HUES64 (cell line): ENCODE results near the gene CHST11.

Experiments used
- H3K27ac ChIP-seq: 2 replicates; pipeline ENCODE4 v1.7.0; 2013; ENCODE audit warnings: low read depth, low read length, inconsistent platforms
- H3K27me3 ChIP-seq: 2 replicates; pipeline ENCODE4 v1.6.1; 2013; ENCODE audit warnings: mild to moderate bottlenecking, low read length; ENCODE audit not compliant: insufficient read depth
- H3K36me3 ChIP-seq: 2 replicates; pipeline ENCODE4 v1.6.1; 2013; ENCODE audit warnings: mild to moderate bottlenecking, low read length; ENCODE audit not compliant: insufficient read depth
- H3K4me1 ChIP-seq: 2 replicates; pipeline ENCODE4 v1.6.1; 2013; ENCODE audit warnings: mild to moderate bottlenecking, low read length, moderate library complexity; ENCODE audit not compliant: insufficient read depth
- H3K4me3 ChIP-seq: 2 replicates; pipeline ENCODE4 v1.5.1; 2013; ENCODE audit warnings: mild to moderate bottlenecking, low read length, moderate library complexity
- H3K9ac ChIP-seq: 2 replicates; pipeline ENCODE4 v1.6.1; 2013; ENCODE audit warnings: mild to moderate bottlenecking, low read depth, low read length
- H3K9me3 ChIP-seq: 2 replicates; pipeline ENCODE4 v1.6.1; 2013; ENCODE audit warnings: low read depth, low read length; ENCODE audit not compliant: insufficient read depth
- whole genome bisulfite sequencing: fragments of 150-250, 120-280 bp; methylation state at CpG from one replicate; pipeline ENCODE4 v1.1.7; 2013; ENCODE audit warnings: missing lambda C conversion rate; 5-methylcytosine and 5-hydroxymethylcytosine counted together

CHST11 gene

DNA sequence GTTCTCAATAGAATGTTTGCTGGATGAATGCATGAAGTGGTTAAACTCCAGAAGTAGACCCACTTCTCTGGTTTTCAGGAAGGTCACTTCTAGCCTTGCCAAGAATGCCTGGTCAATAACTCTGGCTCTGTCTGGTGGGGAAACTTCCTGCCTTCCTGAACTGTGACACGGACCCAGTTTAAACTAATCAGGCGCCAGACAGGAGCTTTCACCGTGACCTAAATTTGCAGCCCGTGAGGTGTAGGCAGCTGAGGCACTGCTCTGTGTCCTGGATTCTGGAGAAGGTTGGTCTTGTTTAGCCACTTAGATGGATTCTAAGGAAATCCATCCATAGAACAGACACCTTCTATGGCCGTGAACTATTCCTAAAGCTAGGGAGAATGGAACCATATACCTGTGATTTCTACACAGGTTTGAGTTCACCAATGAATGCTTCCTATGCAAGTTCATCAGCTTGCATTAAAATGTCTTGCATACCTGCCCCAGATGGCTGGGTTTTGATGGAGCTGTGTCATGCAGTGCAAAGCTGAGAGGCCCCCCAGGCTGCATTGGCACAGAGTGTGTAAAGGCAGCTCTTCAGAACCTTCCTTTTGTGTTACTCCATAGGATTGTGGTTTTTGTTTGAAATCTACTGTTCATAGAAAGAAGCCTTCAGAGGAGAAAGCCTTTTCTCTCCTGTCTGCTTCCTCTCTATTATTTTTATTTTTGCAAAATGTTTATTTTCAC, 4.4 kb downstream of the CHST11 start:
- Histone ChIP-seq H3K36me3 (no peaks in the 10 kb centered on the region), H3K4me1 (peaks cover 23% of the 10 kb centered on the region), H3K4me3 (no peak overlapping the region), H3K27ac (no peak overlapping the region), H3K27me3 (peaks cover 21% of the 10 kb centered on the region), H3K9ac (no peak overlapping the region), H3K9me3 (no peaks in the 10 kb centered on the region)
- 92% methylated on average over 5 of the region's 5 CpGs for WGBS

DNA sequence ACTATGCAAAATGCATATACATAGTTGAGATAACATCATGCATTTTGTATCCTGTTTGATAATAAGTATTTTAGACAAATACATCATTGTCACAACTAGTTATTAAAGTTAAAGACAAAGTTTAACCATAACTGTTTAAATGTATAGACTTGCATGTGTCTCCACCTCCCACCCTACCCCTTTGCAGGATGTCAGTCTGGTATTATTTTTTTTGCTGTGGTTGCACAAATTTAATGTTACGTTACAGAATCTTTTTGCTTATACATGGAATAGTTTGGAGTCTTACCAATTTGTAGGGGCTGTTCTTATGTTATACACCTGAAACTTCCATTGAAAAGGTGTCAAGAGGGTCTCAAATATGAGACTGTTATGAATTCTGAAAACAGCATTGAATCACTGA, 5.6 kb downstream of the CHST11 start:
- Histone ChIP-seq H3K9me3 (no peaks in the 10 kb centered on the region), H3K27me3 (peaks cover 21% of the 10 kb centered on the region), H3K9ac (no peak overlapping the region), H3K27ac (no peak overlapping the region), H3K4me3 (no peak overlapping the region), H3K36me3 (no peaks in the 10 kb centered on the region), H3K4me1 (peaks cover 23% of the 10 kb centered on the region)
- WGBS: 100% methylated on average over 1 of the region's 1 CpG

DNA sequence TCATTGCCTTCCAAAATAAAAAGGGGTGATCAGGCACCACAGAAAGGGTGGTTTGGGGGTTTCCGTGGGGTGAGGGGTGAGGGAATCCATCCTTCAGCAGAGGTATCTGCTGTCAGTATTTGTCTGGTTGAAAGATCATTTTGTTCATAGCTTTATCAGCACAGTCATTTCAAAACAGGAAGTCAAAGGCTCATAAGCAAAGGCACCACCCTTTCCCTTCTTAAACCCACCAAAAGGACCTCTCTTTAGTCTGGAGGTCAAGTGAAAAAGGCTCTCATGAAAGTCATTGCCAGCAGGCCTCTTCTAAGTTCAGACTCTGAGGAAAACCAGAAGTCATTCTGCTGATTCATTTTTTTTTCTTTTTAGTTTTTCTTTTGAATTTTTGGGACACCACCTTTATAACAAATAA, 6.2 kb downstream of the CHST11 start:
- no peaks in the 10 kb centered on the region for H3K36me3 ChIP-seq
- peaks cover 20% of the 10 kb centered on the region for H3K27me3 ChIP-seq
- WGBS: 100% methylated on average over 1 of the region's 1 CpG
- peaks cover 23% of the 10 kb centered on the region for H3K4me1 ChIP-seq
- H3K4me3 ChIP-seq: no peak overlapping the region
- no peaks in the 10 kb centered on the region for H3K9me3 ChIP-seq
- H3K9ac ChIP-seq: no peak overlapping the region
- no peak overlapping the region for H3K27ac ChIP-seq

DNA sequence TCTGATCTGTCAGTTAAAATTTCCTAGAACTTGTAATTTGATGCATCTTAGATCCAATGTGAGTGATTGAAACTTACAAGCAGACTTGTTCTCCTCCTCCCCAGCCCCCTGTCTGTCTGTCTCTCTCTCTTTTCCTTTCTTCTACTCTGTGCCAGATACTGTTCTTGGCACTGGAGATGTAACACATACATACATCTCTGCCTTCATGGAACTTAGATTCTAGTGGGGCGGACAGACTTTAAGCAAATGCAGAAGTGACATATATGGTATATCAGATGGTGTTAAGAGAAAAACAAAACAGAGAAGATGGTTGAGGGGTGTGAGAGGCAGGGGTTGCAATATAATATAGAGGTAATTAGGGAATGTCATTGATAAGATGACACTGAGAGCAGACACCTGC, 6.6 kb downstream of the CHST11 start:
- H3K27me3 ChIP-seq: peaks cover 15% of the 10 kb centered on the region
- no peak overlapping the region for H3K27ac ChIP-seq
- H3K4me1 ChIP-seq: peaks cover 23% of the 10 kb centered on the region
- 94% methylated on average over 1 of the region's 1 CpG for WGBS
- no peak overlapping the region for H3K4me3 ChIP-seq
- no peaks in the 10 kb centered on the region for H3K9me3 ChIP-seq
- H3K36me3 ChIP-seq: no peaks in the 10 kb centered on the region
- no peak overlapping the region for H3K9ac ChIP-seq

DNA sequence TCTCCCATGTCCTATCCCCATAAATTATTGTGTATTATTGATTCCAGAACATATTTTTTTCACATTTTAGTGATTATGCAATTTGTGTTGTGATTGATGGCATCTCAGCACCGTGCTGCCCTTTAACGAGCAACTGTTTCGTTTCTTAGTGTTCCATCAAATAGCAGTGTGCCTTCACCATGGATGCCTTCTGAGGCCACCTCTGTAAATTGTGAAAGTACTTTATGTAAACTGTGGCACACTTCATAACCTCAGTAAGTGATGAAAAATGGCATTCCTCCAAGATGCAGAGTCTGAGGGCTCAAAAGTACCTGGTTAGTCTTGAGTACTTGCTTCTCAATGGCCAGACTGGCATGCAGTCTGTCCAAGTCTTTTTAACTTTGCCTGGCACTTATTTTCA, 8.2 kb downstream of the CHST11 start:
- WGBS: 98% methylated on average over 3 of the region's 3 CpGs
- H3K36me3 ChIP-seq: no peaks in the 10 kb centered on the region
- H3K9ac ChIP-seq: no peak overlapping the region
- 0 out of 2 replicates have a peak, but pooled peaks cover under 1% of the 10 kb centered on the region for H3K27me3 ChIP-seq
- no peak overlapping the region for H3K27ac ChIP-seq
- no peaks in the 10 kb centered on the region for H3K9me3 ChIP-seq
- H3K4me3 ChIP-seq: no peak overlapping the region
- peaks cover 10% of the 10 kb centered on the region; the same call in 1 of the 2 replicates for H3K4me1 ChIP-seq

DNA sequence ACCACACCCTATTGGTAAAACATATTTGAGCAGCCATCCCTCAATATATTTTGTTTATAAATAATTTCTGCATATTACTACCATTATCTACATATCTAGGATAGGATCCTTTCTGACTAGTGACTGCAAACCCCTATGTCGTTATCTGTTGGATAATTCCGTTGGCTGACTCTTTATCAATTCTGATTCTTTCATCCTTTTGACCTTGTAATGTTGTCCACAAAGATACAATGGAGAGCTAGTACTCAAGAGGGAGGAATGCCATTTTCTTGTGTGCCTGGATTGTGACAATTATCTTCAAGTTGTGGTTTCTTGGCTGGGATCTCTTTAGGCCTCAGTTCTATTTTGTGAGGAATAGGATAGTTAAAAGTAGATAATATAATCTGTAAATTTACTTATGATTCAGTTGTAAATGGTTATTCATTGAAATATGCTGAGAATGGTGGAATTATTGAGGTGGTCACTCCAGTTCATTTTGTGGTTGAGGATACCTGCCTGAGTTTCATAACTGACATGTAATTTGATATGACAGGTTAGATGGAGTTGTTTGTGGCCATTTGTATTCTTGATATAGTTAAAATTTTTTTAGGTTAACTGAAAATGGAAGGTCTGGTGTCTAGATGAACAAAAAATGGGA, 10.1 kb downstream of the CHST11 start:
- Histone ChIP-seq H3K27me3 (no peaks in the 10 kb centered on the region), H3K36me3 (no peaks in the 10 kb centered on the region), H3K4me3 (no peak overlapping the region), H3K4me1 (no peaks in the 10 kb centered on the region), H3K9ac (no peak overlapping the region), H3K27ac (no peak overlapping the region), H3K9me3 (no peaks in the 10 kb centered on the region)
- 98% methylated on average over 2 of the region's 2 CpGs for WGBS

DNA sequence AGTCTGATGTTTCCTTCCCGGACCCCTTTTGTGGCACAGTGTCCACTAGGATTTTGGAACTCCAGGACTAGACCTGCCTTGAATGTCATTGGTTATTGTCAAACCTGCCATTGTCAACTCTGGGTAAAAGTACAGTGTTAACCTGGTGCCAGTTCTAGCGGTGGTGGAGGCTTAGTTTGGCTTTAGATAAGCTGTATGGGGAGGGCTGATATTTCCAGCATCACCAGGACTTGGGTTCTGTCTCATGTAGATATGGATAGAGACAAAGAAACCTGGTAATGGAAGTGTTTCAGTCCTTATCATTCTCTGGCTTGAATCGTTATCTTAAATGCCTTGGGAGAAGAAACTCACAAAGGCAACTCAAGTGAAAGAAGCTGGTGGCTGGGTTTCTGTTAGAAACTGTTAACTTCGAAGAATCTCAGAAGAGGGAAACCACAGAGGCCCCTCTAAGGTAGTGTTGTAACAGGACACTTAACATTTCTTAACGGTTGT, 10.6 kb downstream of the CHST11 start:
- H3K27ac ChIP-seq: no peak overlapping the region

DNA sequence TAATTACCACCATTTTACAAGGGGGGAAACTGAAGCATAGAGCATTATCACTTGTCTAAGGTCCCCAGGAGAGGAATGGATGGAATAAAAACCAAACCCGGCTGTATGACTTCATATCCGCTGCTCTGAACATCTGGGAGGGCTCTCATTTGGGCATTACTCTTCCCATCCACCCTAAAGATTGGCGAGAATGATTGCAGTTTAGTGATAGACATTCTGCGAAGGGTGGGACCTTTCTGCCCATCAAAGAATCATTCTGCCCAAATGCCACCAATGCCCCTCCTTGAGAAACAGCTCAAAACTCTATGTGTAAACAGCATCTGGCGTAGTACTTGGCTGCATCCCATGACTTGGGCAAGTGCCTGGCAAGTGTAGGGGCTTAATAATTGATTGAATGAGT, 11.6 kb downstream of the CHST11 start:
- 94% methylated on average over 5 of the region's 5 CpGs for WGBS
- Histone ChIP-seq H3K9me3 (no peaks in the 10 kb centered on the region), H3K27me3 (no peaks in the 10 kb centered on the region), H3K9ac (no peak overlapping the region), H3K36me3 (no peaks in the 10 kb centered on the region), H3K4me1 (peaks cover 6% of the 10 kb centered on the region), H3K27ac (no peak overlapping the region), H3K4me3 (no peak overlapping the region)

More for the DNA sequence above, 10.6 kb downstream of the CHST11 start:
- Histone ChIP-seq H3K4me1 (no peaks in the 10 kb centered on the region), H3K27me3 (no peaks in the 10 kb centered on the region), H3K4me3 (no peak overlapping the region), H3K9me3 (no peaks in the 10 kb centered on the region), H3K9ac (no peak overlapping the region), H3K36me3 (no peaks in the 10 kb centered on the region)
- WGBS: 90% methylated on average over 5 of the region's 5 CpGs

DNA sequence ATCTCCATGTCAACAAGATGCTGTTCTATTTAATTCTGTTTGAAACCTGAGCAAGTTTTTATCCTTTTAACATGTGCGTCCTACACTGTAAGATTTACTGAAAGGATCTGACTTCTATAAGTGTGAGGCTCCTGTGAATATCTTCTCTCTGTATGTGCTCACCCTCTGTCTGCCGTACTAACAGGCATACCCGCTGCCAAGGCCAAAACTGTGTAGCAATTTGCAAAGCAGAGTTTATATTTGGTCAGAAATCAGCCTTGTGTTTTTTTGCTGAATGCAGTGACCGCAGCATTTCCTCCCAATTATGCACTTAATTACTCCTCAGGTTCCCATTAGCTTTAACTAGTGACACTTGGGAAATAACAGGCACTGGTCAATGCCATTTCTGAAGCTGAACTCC, 12.3 kb downstream of the CHST11 start:
- Histone ChIP-seq H3K9ac (no peak overlapping the region), H3K27me3 (no peaks in the 10 kb centered on the region), H3K4me1 (peaks cover 9% of the 10 kb centered on the region), H3K4me3 (no peak overlapping the region), H3K27ac (no peak overlapping the region), H3K9me3 (no peaks in the 10 kb centered on the region), H3K36me3 (no peaks in the 10 kb centered on the region)
- 96% methylated on average over 4 of the region's 4 CpGs for WGBS

DNA sequence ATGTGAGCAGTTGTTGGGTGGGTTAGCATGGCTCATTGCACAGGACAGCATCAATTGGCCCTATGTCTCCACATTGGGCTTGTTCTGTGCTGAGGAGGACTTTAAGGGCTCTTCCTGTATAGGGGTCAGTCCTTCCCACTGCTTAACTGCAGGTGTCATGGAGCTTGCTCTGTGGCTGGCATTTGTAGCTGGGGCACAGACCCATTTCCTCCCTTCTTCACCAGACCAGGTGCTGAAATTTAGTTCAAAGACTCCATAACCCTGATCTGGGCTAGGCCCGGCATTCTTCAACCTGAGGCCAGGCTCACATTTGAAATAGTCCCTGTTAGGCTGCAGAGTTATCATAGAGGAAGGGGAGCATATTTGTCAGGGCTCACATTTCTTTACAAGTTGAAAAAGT, 12.8 kb downstream of the CHST11 start:
- H3K27me3 ChIP-seq: no peaks in the 10 kb centered on the region
- 92% methylated on average over 1 of the region's 1 CpG for WGBS
- no peak overlapping the region for H3K4me3 ChIP-seq
- H3K9me3 ChIP-seq: no peaks in the 10 kb centered on the region
- peaks cover 13% of the 10 kb centered on the region for H3K4me1 ChIP-seq
- H3K36me3 ChIP-seq: no peaks in the 10 kb centered on the region
- H3K27ac ChIP-seq: no peak overlapping the region
- H3K9ac ChIP-seq: no peak overlapping the region

DNA sequence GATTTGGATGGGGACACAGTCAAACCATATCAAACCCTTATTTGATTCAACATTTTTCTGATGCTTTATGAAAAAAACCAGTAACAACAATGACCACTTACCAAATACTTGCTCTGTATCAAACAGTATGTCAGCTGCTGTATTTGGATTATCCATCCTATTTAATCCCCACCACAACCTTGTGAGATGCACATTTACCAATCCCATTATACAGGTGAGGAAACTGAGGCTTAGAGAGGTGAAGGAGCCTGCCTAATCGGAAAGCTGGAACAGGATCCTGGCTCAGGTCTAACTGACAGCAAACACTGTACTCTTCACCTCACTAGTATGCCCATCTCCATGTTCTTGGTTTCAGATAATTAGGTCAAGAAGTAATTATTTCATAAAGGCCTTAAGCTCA, 13.8 kb downstream of the CHST11 start:
- Histone ChIP-seq H3K9ac (no peak overlapping the region), H3K27me3 (no peaks in the 10 kb centered on the region), H3K27ac (no peak overlapping the region)

More for the DNA sequence above, 13.8 kb downstream of the CHST11 start:
- no peaks in the 10 kb centered on the region for H3K36me3 ChIP-seq
- WGBS: 100% methylated on average over 1 of the region's 1 CpG
- peaks cover 22% of the 10 kb centered on the region for H3K4me1 ChIP-seq
- H3K9me3 ChIP-seq: no peaks in the 10 kb centered on the region
- H3K4me3 ChIP-seq: no peak overlapping the region
